Lower leg skin (tissue), 4 donors: Measurements from ENCODE around the gene SIL1. TPM values are rescaled to one million over a fixed set of nuclear protein-coding genes. Genes with fewer than 3 reads are reported as not detected.

Source experiments
- DNase-seq, 2 donors: peaks; one replicate each; pipeline ENCODE4 v3.0.0-alpha.2; 2019; ENCODE audit warnings: low spot score in 2 of 2
- H3K4me3 ChIP-seq: fragments of 200-600 bp; sonication (generic); 2 replicates; pipeline ENCODE4 v1.5.1; 2017; ENCODE audit warnings: mild to moderate bottlenecking, low read depth; ENCODE audit not compliant: poor library complexity, severe bottlenecking
- CTCF ChIP-seq, 3 donors: fragments of 450-650 bp; IDR thresholded peaks; one replicate each; pipeline ENCODE4 v1.5.1; 2016; ENCODE audit warnings: antibody characterized with exemption in 3 of 3, mild to moderate bottlenecking in 3 of 3, moderate library complexity in 2 of 3
- POLR2A ChIP-seq, 2 donors: fragments of 450-650 bp; IDR thresholded peaks; one replicate each; pipeline ENCODE4 v1.6.1; 2016 to 2017; ENCODE audit warnings: antibody characterized with exemption in 2 of 2, mild to moderate bottlenecking in 1 of 2, moderate library complexity in 1 of 2
- WGBS, 2 donors: methylation state at CpG; one replicate each; pipeline ENCODE4 v1.1.5; 2018; 5-methylcytosine and 5-hydroxymethylcytosine counted together
- intact Hi-C: fragments of 100-400 bp; cut with DNase I; formaldehyde crosslinking; loops from one replicate; pipeline ENCODE4 v1.15.0; 2023; ENCODE audit warnings: low total_unique reads
- total RNA-seq, 4 donors: library from RNA; depleted of rRNA; stranded (reverse); fragments of >200 nt; gene quantifications; one replicate each; pipeline ENCODE4 v1.1.0, GENCODE V29; 2016

Gene SIL1
- total RNA-seq, 4 donors from 2014 or later, result 35.1 to 45.4 (median 39.3) TPM

- TF ChIP-seq POLR2A (IDR thresholded peaks at IDR 0.05) (no peak), CTCF (IDR thresholded peaks at IDR 0.05) (no peak)
- DNase-seq, result no peak
- 80% methylated on average over 13 of the region's 13 CpGs for WGBS, 2 donors
- no peak overlapping the region for H3K4me3 ChIP-seq
- intact Hi-C loops, result no loop called here
Measured at GRCh38 chr5:138963763-138964371, 234.3 kb downstream of the SIL1 start.

- DNase-seq, result no peak
- TF ChIP-seq CTCF (IDR thresholded peaks at IDR 0.05), result no peak
- no peak for TF ChIP-seq POLR2A (IDR thresholded peaks at IDR 0.05)
- no peak overlapping the region for H3K4me3 ChIP-seq
- intact Hi-C loops, result no loop called here
- 92 to 98% methylated on average over 4 of the region's 4 CpGs for WGBS, 2 donors
Measured at GRCh38 chr5:138962614-138963370, 235.4 kb downstream of the SIL1 start.

- H3K4me3 ChIP-seq, result no peak overlapping the region
- TF ChIP-seq POLR2A (IDR thresholded peaks at IDR 0.05), result no peak
- no peak for TF ChIP-seq CTCF (IDR thresholded peaks at IDR 0.05)
- no peak for DNase-seq
- 92 to 97% methylated on average over 1 of the region's 1 CpG for WGBS, 2 donors
- intact Hi-C loops, result no loop called here
Measured at GRCh38 chr5:138961729-138962128, 236.4 kb downstream of the SIL1 start.

GRCh38 chr5:138961221-138961620, 236.9 kb downstream of the SIL1 start:
- DNase-seq, result no peak
- intact Hi-C loops, result no loop called here
- no peak overlapping the region for H3K4me3 ChIP-seq
- TF ChIP-seq POLR2A (IDR thresholded peaks at IDR 0.05), result no peak
- no peak for TF ChIP-seq CTCF (IDR thresholded peaks at IDR 0.05)
- WGBS, 2 donors, result 100% methylated on average over 1 of the region's 1 CpG

- intact Hi-C loops, result no loop called here
- 89% methylated on average over 5 of the region's 5 CpGs for WGBS, 2 donors
- no peak for TF ChIP-seq CTCF (IDR thresholded peaks at IDR 0.05)
- TF ChIP-seq POLR2A (IDR thresholded peaks at IDR 0.05), result no peak
- H3K4me3 ChIP-seq, result no peak overlapping the region
- no peak for DNase-seq
Measured at GRCh38 chr5:138960145-138960692, 237.9 kb downstream of the SIL1 start.
